SW 1271 (cell line): Measurements from ENCODE around the gene AHCTF1.

Experiments used
- DNase-seq, 2 experiments: peaks; one replicate each; lab custom pipeline; 2025; lab: John Stamatoyannopoulos, UW

AHCTF1 gene

GRCh38 chr1:246798107-246798506 lies 133.6 kb downstream of the AHCTF1 start:
- DNase-seq = no peak

- DNase-seq = no peak
Measured at GRCh38 chr1:246797597-246797996, 134.2 kb downstream of the AHCTF1 start.

- DNase-seq = no peak
Measured at GRCh38 chr1:246797157-246797556, 134.6 kb downstream of the AHCTF1 start.

- DNase-seq = no peak
Measured at GRCh38 chr1:246795906-246796694, 135.6 kb downstream of the AHCTF1 start.

- DNase-seq = no peak
Measured at GRCh38 chr1:246794828-246795671, 136.7 kb downstream of the AHCTF1 start.

- DNase-seq = no peak
Measured at GRCh38 chr1:246794048-246794827, 137.5 kb downstream of the AHCTF1 start.

- DNase-seq = no peak
Measured at GRCh38 chr1:246793356-246793896, 138.3 kb downstream of the AHCTF1 start.

- no peak for DNase-seq
Measured at GRCh38 chr1:246792603-246793002, 139.1 kb downstream of the AHCTF1 start.

GRCh38 chr1:246791303-246791918 lies 140.3 kb downstream of the AHCTF1 start:
- DNase-seq = no peak

GRCh38 chr1:246790833-246791232 lies 140.9 kb downstream of the AHCTF1 start:
- no peak for DNase-seq

GRCh38 chr1:246790364-246790763 lies 141.4 kb downstream of the AHCTF1 start:
- no peak for DNase-seq

- DNase-seq = no peak
Measured at GRCh38 chr1:246789454-246790339, 142.1 kb downstream of the AHCTF1 start.
